Activated CD4-positive, alpha-beta T cell treated with anti-CD3 and anti-CD28 coated beads for 24 hours (primary cell): Measurements from ENCODE around the gene TIGD6.

ENCODE experiments used
- DNase-seq, 2 donors: peaks; one replicate each; pipeline ENCODE4 v3.0.0-alpha.2; 2020; ENCODE audit warnings: low read depth in 2 of 2

The TIGD6 gene

DNA sequence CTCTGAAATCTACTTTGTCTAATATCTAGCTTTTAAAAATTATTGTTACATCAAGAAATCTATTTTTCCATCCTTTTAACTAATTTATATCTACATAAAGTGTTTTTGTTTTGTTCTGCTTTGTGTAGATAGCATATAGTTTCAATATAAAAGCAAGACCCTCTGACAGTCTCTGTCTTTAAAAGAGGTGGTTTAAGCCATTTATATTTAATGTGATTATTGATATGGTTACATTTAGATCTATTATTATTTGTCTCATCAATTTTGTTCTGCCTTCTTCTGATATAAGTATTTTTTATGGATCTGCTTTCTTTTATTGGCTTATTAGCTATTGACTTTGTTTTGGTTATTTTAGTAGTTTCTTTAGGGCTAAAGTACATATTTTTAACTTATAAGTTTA lies 16.1 kb upstream of the TIGD6 start:
- DNase-seq = no peak

DNA sequence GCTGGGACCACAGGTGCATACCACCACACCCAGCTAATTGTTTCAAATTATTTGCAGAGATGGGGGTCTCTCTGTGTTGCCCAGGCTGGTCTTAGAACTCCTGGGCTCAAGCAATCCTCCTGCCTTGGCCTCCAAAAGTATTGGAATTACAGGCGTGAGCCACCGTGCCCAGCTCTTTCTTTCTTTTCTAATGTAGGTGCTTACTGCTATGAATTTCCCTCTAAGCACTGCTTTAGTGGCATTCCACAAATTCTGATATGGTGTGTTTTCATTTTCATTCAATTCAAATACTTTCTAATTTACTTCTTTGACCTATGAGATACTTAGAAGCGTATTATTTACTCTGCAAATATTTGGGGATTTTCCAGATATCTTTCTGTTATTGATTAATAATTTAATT lies 15.0 kb upstream of the TIGD6 start:
- DNase-seq = no peak

DNA sequence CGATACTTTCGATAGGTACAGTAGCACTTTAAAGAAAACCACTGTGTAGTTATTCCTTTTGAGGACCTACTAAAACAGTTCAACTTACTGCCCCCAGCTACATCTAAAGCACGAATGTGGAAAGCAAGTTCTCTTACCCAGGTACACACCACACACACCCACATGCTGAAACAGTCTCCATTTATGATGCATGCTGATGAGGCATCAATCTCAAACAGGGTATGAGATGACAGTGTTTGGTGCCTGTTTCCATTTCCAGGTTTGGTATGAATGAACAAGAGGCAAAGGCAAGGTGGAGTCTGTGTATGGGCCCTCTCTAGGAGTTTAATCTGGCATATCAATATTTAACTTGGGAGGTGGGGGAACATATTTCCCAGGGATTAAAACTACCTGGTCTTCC lies 14.0 kb upstream of the TIGD6 start:
- no peak for DNase-seq

DNA sequence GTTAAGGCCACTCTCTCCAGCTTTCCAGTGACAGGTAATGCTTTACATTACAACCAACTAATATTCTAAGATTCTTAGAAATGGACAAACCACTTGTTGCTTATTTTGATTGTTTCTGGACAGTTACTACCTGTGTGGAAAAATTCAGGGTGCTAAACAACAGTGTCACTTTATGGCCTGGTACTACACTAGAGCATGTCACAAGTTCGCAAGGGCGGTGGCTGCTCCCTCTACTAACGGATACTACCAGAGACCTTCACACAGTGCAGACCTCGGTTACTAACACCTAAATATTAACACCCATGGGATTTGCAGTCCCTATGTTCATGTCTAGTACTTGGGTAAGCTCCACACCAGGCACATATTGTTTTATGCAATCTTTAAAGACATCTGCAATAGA lies 13.5 kb upstream of the TIGD6 start:
- no peak for DNase-seq

DNA sequence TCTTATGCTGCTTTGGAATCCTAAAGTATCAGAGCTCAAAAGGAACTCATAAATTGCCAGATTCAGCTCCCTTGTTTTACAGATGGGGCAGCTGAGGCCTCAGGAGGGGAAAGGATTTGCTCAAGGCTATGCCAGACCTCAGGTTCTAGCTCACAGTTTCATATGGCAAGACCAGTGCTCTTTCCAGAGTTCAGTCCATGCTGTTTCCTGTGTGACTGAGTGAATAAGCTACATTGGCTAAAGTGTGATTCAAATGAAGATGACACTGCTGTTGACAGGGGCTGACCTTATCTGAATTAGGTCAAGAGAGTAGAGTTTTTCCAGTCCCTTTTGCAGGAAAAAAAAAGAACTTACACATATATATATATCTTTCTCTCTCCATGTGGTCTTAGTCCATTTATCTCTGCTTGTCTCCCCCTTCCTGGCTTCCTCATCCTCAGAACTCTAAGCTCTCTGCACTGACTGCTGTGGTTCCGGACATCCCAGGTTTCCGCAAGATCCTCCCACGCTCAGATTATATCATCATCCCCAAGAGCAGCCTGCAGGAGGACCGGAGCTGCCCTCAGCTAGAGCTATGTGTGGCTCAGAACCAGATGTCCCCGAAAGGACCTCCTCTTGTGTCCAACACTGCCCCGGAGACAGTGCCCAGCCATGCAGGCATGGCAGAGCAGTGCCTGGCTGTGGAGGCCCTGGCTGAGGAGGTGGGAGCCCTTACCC lies 9.4 kb upstream of the TIGD6 start:
- DNase-seq = no peak

DNA sequence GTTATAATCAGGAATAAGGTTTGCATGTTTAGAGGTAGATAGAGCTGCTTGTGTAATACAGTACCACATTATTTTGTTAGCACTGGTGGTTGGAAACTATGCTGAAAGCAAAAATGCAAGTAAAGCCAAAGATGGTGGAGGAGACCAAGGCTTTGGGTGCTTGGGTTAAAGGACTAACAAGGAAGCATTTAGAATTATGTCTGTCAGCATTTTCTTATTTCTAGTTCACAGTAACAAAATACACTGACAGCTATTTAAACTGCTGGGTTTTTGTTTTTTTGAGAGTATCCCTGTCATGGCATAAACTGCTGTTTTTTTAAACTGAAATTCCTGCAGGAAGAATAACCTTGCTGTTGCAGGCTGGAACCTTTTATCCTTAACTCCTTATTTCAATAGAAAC lies 6.6 kb upstream of the TIGD6 start:
- no peak for DNase-seq

DNA sequence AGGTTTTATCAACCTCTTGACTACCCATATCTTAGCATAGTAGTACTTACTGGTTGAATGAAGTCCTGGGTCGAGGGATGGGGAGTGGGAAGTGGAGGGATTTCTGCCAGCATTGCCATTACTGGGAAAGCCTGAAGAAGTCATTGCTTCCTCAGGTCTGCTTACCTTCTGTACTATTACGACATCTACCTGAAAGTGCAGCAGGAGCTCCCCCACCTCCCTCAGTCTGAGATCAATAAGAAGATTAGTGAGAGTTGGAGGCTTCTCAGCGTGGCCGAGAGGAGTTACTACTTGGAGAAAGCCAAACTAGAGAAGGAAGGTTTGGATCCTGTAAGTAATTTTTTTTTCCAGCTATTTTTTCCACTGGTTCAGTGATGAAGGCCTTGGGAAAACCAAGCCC lies 5.9 kb upstream of the TIGD6 start:
- DNase-seq = no peak

DNA sequence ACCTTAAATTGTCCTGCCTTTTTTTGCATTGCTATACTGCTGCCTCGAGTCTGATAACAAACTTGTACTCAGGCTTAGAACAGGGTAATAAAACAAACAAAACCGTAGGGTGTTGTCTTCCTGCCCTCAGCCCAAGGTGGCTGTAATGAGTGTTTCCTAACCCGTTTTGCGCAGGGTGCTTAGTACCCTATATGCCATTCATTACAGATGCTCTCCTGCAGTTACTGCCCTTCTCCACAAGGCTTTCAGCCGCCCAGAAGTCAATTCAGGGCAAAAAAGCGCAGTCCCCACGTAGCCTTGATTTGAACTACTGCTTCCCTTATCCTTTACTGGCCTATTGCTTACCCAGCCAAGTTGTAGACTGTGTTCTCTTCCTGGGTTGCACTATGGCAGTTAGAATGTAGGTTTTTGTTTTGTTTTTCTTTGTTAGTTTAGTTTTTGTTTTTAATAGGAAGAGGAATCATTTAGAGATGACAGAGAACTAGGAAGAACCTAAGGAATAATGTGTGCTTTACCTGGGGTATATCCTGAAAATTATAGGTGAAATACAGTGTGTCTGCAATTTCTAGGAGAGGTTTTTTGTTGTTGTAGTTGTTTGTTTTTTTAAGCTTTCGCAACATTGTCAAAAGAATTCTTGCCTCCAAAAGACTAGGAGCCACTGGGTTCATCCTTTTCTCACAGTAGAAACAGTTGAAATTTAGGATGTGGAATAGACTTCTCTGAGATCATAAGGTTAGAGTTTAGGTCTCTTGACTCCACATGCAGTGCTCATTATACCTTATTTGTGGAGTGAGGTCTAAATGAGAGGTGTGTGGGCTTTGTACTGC lies 1.4 kb upstream of the TIGD6 start:
- peak; percentile 9 to 29 for DNase-seq

DNA sequence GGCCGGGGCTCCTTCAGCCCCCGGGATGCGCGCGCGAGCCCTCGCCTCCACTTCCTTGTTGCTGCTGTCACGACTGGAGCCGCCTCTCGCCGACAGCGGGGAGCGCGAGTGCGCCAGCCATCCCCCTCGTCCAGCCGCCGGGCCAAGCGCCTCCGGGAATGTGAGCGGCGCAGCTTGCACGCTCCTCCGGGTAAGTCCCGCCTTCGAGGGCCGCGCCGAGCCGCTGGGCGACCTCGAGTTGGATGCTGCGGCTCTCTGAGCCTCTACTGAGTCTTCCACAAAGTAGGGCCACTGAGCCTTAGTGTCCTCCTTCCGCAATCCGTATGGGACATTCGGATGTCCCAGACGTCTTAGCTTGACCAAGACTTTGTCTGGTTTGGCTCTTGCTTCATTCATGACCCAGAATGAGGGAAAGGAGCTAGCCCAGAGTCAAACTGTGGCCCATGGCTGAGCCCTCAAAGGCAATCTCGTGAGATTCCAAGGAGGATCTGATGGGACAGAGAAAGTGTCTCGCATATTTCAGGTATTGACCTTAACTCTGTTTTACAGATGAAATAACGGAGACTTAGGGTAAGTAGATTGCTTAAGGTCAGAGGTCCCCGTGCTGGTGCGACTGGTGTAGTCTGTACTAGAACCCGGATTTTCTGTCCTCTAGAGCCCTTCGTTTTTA lies 671 bp upstream of the TIGD6 start:
- DNase-seq = peak; percentile 3 to 26

DNA sequence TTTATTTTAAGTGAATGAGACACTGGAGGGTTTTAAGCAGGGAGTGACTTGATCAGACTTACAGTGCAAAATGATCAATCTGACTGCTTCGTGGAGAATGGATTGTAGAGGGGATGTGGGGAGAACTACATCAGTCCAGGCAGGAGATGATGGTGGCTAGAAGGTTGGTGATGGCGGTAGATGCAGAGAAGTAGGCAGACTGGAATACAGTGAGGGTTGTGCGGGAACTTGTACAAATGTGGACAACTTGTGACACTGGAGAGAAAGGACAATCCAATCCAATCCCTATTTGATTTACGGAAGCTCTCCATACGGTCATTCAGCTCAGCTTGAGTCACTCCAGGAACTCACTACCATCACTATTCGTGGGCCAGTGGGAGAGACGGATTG lies 593 bp downstream of the TIGD6 start:
- DNase-seq = no peak

DNA sequence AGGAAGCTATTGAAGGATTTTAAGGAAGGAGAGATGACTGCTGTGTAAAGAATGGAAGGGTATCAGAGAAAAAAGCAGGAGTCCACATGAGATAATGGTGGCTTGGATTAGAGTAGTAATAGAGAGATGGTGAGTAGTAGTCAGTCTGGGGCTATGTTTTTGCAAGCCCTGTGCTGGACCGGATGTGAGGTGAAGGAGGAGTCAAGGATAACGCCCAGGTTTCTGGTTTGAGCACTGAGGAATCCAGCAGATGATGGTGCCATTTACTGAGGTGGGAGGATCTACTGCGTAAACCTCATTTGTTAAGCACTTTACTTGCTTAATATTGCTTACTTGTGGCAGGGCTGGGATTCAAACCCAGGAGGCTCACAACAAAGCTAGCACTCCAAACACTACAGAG lies 1.1 kb downstream of the TIGD6 start:
- DNase-seq = no peak

DNA sequence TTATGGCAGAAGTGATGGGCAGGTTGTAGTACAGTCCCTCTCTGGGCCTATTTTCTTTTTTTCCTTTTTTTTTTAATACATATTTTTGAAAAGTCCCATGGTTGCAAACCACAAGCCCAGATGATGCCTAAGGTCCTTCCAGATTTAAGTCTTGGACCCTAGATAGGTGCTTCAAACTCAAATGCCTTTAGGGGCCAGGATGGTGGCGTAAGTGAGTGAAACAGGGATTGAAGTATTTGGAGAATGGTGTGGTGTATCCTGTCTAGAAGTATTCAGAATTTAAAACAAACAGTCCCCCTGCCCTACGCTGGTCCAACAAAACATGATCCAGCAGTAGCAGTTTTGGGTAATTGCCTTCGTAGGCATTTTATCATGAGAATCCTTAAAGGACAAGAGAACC lies 2.2 kb downstream of the TIGD6 start:
- no peak for DNase-seq

DNA sequence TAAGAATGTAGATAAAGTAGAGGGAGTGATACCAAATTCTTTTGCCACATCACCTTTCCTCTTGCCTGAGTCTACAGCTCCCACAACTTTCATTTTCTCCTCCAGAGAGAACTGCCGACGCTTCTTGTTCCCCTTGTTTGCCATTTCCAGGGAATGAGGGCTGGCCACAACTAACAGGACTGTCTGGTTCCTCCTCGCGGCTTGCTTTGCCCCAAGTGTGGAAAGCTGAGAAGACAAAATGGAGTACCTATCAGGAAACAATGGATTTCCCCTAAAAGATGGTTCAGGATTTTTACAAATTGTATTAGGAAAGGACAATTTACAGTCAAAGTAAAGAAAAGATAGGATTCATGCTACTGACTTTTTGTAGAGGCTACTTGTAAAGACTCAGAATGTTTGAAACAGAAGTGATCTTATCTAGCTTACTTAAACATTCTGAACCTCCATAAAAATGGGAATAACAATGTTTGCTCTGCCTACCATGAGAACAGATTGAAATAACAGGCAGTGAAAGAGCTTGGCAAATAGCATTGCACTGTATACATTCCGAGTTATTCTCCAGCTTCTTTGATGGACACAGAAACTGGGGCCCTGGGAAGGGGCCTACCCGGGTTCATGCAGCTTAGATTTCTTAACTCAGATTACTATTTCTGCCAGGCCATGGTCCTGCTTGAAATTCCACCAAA lies 4.1 kb downstream of the TIGD6 start:
- no peak for DNase-seq

DNA sequence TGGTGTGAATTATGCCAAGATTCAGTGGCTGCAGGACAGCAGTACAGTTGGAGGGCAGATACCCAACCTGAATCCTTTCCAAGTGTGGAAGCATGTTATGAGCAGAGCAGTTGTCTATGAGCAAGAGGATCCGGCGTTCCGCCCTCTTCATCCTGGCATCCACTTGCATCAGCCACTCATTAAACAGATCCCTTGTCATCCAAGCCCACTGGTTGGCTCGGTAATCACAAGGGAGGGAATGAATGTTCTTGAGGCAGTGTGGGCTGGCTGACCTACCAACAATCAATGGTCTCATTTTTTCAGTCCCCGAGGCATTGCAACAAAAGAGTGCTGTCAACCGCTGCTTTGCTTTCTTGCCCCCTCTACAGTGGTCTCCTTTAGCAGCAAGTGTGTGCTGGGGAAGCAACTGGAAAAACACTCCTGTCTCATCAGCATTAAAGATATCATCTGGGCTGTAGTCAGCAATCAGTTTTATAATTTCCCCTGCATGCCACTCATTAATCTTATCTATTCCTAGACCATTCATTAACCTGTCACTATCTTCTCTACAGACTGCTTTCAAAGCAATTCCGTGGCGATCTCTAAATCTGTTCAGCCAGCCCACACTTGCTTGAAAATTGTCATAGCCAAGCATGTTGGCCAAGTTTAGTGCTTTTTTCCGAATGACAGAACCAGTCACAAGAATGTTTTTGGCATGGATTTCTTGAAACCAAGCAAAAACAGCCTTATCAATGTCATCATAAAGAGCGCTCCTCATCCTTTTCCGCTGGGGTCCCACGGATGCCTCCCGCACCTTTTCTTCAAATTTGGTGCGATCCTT lies 4.9 kb downstream of the TIGD6 start:
- DNase-seq = no peak

DNA sequence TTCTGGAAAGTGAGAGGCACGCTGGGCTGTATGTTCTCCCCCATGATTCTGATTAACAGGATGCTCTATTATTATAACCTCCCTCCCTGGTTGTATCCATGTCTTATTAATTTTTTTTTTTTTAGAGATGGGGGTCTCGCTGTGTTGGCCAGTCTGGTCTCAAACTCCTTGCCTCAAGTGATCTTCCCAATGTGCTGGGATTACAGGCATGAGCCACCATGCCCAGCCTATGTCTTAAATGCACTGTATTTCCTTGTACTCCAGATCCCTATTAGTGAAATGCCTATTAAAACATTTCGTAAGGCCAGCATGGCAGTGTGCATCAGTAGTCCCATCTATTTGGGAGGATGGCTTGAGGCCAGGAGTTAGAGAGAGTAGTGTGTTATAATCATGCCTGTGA lies 7.0 kb downstream of the TIGD6 start:
- DNase-seq = no peak

DNA sequence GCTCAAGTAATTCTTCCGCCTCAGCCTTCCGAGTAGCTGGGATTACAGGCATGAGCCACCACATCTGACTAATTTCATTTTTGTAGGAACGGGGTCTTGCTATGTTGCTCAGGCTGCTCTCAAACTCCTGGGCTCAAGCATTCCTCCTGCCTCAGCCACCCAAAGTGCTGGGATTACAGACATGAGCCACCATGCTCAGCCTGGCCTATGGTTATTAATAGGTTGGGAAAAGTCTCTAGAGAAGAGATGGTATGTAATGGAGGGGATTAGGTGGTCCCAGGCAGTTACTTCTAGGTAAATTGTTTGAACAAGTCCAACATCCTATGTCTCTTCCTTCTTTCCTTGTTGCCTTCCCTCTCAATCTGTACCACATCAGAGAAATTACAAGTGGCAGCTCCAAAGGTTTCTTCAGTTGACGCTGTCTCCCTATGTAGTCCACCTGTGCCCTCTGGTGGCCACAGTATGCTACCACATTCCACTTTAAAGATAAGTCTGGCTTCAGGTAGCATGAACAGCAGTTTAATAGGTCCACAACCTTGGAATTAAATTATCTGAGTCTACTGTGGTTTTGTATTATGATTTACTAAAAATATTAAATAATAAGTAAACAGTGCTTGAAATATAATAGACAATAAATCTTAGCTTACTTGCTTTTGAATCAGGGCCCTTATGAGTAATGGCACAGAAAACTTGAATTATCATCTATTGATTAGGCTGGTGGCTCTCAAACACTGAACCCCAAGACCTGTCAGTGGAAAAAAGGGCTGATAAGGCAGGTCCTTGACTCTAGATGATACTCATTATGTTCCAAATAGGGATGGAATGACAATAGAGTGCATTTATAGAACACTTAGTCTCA lies 9.7 kb downstream of the TIGD6 start:
- peak; percentile 52 to 55 for DNase-seq

DNA sequence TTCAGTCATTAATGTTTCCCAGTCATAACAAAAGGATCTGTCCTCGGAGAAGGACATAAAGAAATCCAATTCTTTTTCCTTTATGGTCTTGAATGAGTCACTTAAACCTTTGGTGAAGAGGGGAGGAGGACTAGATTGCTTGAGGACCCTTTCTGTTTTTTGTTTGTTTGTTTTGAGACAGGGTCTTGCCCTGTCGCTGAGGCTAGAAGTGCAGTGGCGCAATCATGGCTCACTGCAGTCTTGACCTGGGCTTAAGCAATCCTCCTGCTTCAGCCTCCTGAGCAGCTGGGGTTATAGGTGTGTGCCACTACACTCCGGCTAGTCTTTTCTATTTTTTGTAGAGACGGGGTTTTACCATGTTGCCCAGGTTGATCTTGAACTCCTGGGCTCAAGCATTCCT lies 12.3 kb downstream of the TIGD6 start:
- DNase-seq = no peak

DNA sequence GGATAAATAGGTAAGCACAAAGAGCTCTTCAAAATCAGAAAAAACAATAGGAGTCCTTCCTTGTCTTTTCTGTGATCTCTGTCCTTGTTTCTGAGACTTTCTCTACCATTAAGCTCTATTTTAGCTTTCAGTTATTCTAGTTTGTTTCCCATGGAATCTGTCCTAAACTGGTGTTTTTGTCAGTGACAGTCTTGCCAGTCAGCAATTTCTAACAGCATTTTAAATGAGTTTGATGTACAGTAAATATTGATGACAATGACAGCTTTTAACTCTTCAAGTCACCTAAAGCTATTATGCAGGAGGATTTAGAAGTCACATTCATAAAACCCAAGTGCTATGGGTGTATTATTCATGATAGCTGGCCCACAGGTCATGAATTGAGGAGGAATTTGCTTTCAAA lies 17.9 kb downstream of the TIGD6 start:
- DNase-seq = no peak

DNA sequence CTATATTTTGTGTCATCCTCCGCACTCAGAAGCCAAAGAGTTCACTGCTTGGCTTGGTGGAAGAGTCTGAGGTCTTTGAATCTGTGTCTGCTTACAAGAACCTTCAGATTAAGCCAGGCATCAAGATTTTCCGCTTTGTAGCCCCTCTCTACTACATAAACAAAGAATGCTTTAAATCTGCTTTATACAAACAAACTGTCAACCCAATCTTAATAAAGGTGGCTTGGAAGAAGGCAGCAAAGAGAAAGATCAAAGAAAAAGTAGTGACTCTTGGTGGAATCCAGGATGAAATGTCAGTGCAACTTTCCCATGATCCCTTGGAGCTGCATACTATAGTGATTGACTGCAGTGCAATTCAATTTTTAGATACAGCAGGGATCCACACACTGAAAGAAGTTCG lies 19.2 kb downstream of the TIGD6 start:
- no peak for DNase-seq

DNA sequence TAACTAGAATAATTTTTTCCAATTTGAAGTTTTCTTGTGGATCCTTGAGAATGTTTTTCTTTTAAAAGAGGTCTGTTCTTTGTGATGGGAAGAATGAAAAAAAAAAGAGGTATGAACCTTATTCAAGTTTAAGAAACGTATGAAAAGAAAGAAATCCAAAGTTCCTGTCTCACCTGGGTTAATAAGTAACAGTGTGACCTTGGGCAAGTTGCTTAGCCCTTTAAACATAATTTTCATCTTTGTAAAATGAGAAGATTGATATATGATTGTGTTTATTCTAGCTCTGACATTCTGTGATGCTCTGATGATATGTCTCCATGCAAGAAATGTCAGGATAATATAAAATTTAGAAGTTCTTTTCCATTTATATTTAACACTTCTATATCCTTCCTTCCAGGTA lies 20.6 kb downstream of the TIGD6 start:
- DNase-seq = no peak

DNA sequence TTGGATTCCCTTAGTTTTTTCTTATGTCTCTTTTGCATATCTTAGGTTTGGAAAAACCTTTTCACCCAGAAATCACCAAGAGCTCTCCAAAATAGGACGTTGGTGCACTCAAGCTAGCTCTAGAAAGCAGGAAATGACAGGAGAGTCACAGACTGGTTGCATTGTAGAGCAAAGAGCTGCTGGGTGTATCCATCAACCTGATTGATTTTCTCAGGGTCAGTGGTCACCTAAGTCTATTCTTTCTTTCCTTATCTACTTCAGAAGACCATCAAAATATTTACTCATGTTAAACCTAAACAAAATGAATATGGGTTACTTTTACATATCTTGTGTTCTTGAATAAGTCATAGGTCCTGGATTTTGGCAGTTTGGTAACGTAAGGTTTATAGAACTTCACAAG lies 25.0 kb downstream of the TIGD6 start:
- DNase-seq = no peak
